ENCODE data around the gene DNAJC22. TPM values are rescaled to one million over a fixed set of nuclear protein-coding genes. Genes with fewer than 3 reads are reported as not detected.
"Not testable (repeated sequence)": the region's sequence is repeated elsewhere in the genome, so short reads cannot be mapped to it uniquely, and the experiment has no call there.

Gene DNAJC22
- total RNA-seq, 1 experiment from 2014 or later: 14.3 TPM

GRCh38 chr12:49331380-49332222 lies 15.1 kb upstream of the DNAJC22 start:
- peak; percentile 56 for DNase-seq (ENCODE audit: low spot score)

- no peak for DNase-seq (ENCODE audit: low spot score)
Observed at GRCh38 chr12:49332441-49332861, 14.2 kb upstream of the DNAJC22 start.

- no peak for DNase-seq (ENCODE audit: low spot score)
Observed at GRCh38 chr12:49332891-49333371, 13.8 kb upstream of the DNAJC22 start.

GRCh38 chr12:49333778-49334177 lies 12.9 kb upstream of the DNAJC22 start:
- DNase-seq (ENCODE audit: low spot score): not testable (repeated sequence)

GRCh38 chr12:49334226-49334625 lies 12.5 kb upstream of the DNAJC22 start:
- DNase-seq (ENCODE audit: low spot score): no peak

GRCh38 chr12:49334681-49335080 lies 12.0 kb upstream of the DNAJC22 start:
- no peak for DNase-seq (ENCODE audit: low spot score)

- DNase-seq (ENCODE audit: low spot score): no peak
Observed at GRCh38 chr12:49335118-49335954, 11.4 kb upstream of the DNAJC22 start.

GRCh38 chr12:49335955-49336644 lies 10.6 kb upstream of the DNAJC22 start:
- no peak for DNase-seq (ENCODE audit: low spot score)

- DNase-seq (ENCODE audit: low spot score): peak; percentile 48
Observed at GRCh38 chr12:49336645-49337584, 9.8 kb upstream of the DNAJC22 start, which contains the start of gene C1QL4. Gene C1QL4, minus strand, starts transcription at chr12:49337188. Its CDS starts 711 bp downstream, at chr12:49336477.

- no peak for DNase-seq (ENCODE audit: low spot score)
Observed at GRCh38 chr12:49338830-49339463, 7.7 kb upstream of the DNAJC22 start.

GRCh38 chr12:49339464-49339861 lies 7.2 kb upstream of the DNAJC22 start:
- DNase-seq (ENCODE audit: low spot score): peak; percentile 29

GRCh38 chr12:49340095-49340870 lies 6.4 kb upstream of the DNAJC22 start:
- no peak for DNase-seq (ENCODE audit: low spot score)

GRCh38 chr12:49340971-49341776 lies 5.5 kb upstream of the DNAJC22 start:
- DNase-seq (ENCODE audit: low spot score): no peak

- no peak for DNase-seq (ENCODE audit: low spot score)
Observed at GRCh38 chr12:49341777-49342065, 5.0 kb upstream of the DNAJC22 start.

GRCh38 chr12:49342066-49342913 lies 4.4 kb upstream of the DNAJC22 start:
- peak; percentile 37 for DNase-seq (ENCODE audit: low spot score)

- DNase-seq (ENCODE audit: low spot score): no peak
Observed at GRCh38 chr12:49342914-49343731, 3.6 kb upstream of the DNAJC22 start.

- no peak for DNase-seq (ENCODE audit: low spot score)
Observed at GRCh38 chr12:49344486-49345050, 2.1 kb upstream of the DNAJC22 start.
